Measurements from ENCODE around the gene CDKN2B. TPM values are rescaled to one million over a fixed set of nuclear protein-coding genes. Genes with fewer than 3 reads are reported as not detected.

The CDKN2B gene
- total and polyA plus RNA-seq, 2 of the 4 experiments (the other 2 are of a cell fraction) = 3.6 to 8.2 TPM

DNA sequence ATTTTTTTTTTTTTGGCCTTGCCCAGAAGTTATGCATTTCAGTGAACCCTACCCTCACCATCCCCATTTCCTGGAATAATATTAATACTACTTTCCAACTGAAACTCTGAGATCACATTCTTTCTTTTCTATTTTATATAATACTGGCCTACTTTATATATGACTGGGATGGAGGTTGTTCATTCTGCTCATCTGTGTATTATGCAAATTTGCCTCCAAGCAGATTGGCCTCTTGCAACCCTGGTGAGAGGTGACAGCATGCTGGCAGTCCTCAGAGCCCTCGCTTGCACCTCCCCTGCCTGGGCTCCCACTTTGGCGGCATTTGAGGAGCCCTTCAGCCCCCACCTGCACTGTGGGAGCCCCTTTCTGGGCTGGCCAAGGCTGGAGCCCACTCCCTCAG lies 50.3 kb downstream of the CDKN2B start:
- no peak overlapping the region for H4K91ac ChIP-seq (ENCODE audit: insufficient read depth, low read depth, low read length)
- peaks cover 2% of the 10 kb centered on the region for H3K27me3 ChIP-seq (ENCODE audit: control insufficient read depth, insufficient read depth, low read length)
- no peak overlapping the region for H3K18ac ChIP-seq (ENCODE audit: low read depth, low read length)
- H3K9me3 ChIP-seq (ENCODE audit: control insufficient read depth, insufficient read depth, low read length) = 0 out of 2 replicates have a peak, but pooled peaks cover 2% of the 10 kb centered on the region
- no peak overlapping the region for H2AK9ac ChIP-seq (replicated peaks; ENCODE audit: low read depth, low read length, poor library complexity)
- no peak overlapping the region for H2BK15ac ChIP-seq (ENCODE audit: low read depth, low read length)
- no peak overlapping the region for H2BK5ac ChIP-seq (ENCODE audit: low read depth, low read length, poor library complexity, severe bottlenecking)
- no peak overlapping the region for H3K4me2 ChIP-seq (ENCODE audit: low read depth, low read length)
- dilution Hi-C loops (cut with HindIII; ENCODE audit: low sequenced_read_pairs, unreplicated experiment) = no loop called here
- H4K8ac ChIP-seq (ENCODE audit: low read depth in 2 of 2, low read length in 2 of 2) = no peak overlapping the region
- H4K20me1 ChIP-seq (ENCODE audit: insufficient read depth, low read length) = no peaks in the 10 kb centered on the region
- BruUV-seq (replicated peaks) = no TSS peak
- POLR2A ChIA-PET (ENCODE audit: unreplicated experiment) = no interaction called here
- no peak overlapping the region for H3K56ac ChIP-seq (ENCODE audit: extremely low read depth, insufficient read depth, low read length)
- H3K27ac ChIP-seq (ENCODE audit: insufficient read depth, low read length) = no peak overlapping the region
- no peaks in the 10 kb centered on the region for H3K36me3 ChIP-seq (ENCODE audit: control insufficient read depth, insufficient read depth, low read length)
- ATAC-seq (ENCODE audit: low read depth) (no peak), DNase-seq (no peak)
- no peak overlapping the region for H3K4ac ChIP-seq (ENCODE audit: low read depth, low read length)
- H3K14ac ChIP-seq (replicated peaks; ENCODE audit: low read depth, low read length) = no peak overlapping the region
- H3K79me1 ChIP-seq (ENCODE audit: low read depth in 1 of 2, low read length in 2 of 2) = no peaks in the 10 kb centered on the region
- no peak overlapping the region for H3K23ac ChIP-seq (ENCODE audit: low read depth, low read length)
- no peak overlapping the region for H2AK5ac ChIP-seq (ENCODE audit: low read depth, low read length)
- CTCF ChIA-PET = no interaction called here
- no peak overlapping the region for H3K9ac ChIP-seq (ENCODE audit: low read depth, low read length)
- H3K4me1 ChIP-seq (ENCODE audit: control insufficient read depth, insufficient read depth, low read length) = no peaks in the 10 kb centered on the region
- no peak overlapping the region for H4K5ac ChIP-seq (ENCODE audit: low read depth, low read length)
- intact Hi-C loops (cut with micrococcal nuclease) = no loop called here
- no peak overlapping the region for H2BK120ac ChIP-seq (ENCODE audit: low read depth, low read length)
- in situ Hi-C loops (cut with MboI; ENCODE audit: low sequenced_read_pairs) = no loop called here
- no peak overlapping the region for H2BK20ac ChIP-seq (ENCODE audit: low read depth, low read length)
- no peak overlapping the region for H3K4me3 ChIP-seq (ENCODE audit: insufficient read depth, low read depth, low read length)
- H2AFZ ChIP-seq (replicated peaks; ENCODE audit: low read length, poor library complexity) = no peak overlapping the region
- no CpG with 5 or more reads among the region's 2 CpGs for WGBS, 2 experiments (ENCODE audit: extremely low coverage in 2 of 2, insufficient read length in 1 of 2)
- H3K9me1 ChIP-seq (ENCODE audit: insufficient read depth, low read length) = no peaks in the 10 kb centered on the region
- TF ChIP-seq RFX5 (IDR thresholded peaks at IDR 0.05; ENCODE audit: low read depth, low read length) = no peak
- no peak for TF ChIP-seq BHLHE40 (IDR thresholded peaks at IDR 0.05; ENCODE audit: low read depth, low read length)
- TF ChIP-seq, protein P1, sequence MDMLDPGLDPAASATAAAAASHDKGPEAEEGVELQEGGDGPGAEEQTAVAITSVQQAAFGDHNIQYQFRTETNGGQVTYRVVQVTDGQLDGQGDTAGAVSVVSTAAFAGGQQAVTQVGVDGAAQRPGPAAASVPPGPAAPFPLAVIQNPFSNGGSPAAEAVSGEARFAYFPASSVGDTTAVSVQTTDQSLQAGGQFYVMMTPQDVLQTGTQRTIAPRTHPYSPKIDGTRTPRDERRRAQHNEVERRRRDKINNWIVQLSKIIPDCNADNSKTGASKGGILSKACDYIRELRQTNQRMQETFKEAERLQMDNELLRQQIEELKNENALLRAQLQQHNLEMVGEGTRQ (IDR thresholded peaks at IDR 0.05; ENCODE audit: low read depth, low read length) = no peak
- no peak for TF ChIP-seq RCOR1 (IDR thresholded peaks at IDR 0.05; ENCODE audit: insufficient replicate concordance, low read length)
- TF ChIP-seq POLR2A (IDR thresholded peaks at IDR 0.05; ENCODE audit: low read depth, low read length) = no peak
- TF ChIP-seq RAD21 (IDR thresholded peaks at IDR 0.05; ENCODE audit: low read length) = no peak
- TF ChIP-seq NFE2L2 (IDR thresholded peaks at IDR 0.05; ENCODE audit: low read depth, low read length) = no peak
- TF ChIP-seq FOS (IDR thresholded peaks at IDR 0.05; ENCODE audit: low read depth, low read length) = no peak
- TF ChIP-seq, protein P2, sequence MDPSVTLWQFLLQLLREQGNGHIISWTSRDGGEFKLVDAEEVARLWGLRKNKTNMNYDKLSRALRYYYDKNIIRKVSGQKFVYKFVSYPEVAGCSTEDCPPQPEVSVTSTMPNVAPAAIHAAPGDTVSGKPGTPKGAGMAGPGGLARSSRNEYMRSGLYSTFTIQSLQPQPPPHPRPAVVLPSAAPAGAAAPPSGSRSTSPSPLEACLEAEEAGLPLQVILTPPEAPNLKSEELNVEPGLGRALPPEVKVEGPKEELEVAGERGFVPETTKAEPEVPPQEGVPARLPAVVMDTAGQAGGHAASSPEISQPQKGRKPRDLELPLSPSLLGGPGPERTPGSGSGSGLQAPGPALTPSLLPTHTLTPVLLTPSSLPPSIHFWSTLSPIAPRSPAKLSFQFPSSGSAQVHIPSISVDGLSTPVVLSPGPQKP (IDR thresholded peaks at IDR 0.05; ENCODE audit: borderline replicate concordance, low read depth, low read length) = no peak
- no peak for TF ChIP-seq MAZ (IDR thresholded peaks at IDR 0.05; ENCODE audit: borderline replicate concordance, low read depth, low read length)
- no peak for TF ChIP-seq CEBPB (IDR thresholded peaks at IDR 0.05; ENCODE audit: low read depth, low read length)

All from IMR-90 (cell line).